HepG2 (cell line): ENCODE results near the gene RHBDL1. TPM values are rescaled to one million over a fixed set of nuclear protein-coding genes. Genes with fewer than 3 reads are reported as not detected.

Experiments
- CBFB ChIP-seq: sonication (generic); formaldehyde crosslinking; IDR thresholded peaks from 2 replicates; pipeline ENCODE4 v1.4.0; 2020; ENCODE audit warnings: missing genetic modification reagents
- E2F2 ChIP-seq: sonication (generic); formaldehyde crosslinking; IDR thresholded peaks from 2 replicates; pipeline ENCODE4 v1.4.0; 2020; ENCODE audit warnings: missing genetic modification reagents, borderline replicate concordance
- FOXA3 ChIP-seq: IDR thresholded peaks from 2 replicates; pipeline ENCODE4 v1.6.1; 2016; ENCODE audit warnings: missing genetic modification reagents, missing compliant biosample characterization
- GMEB1 ChIP-seq: sonication (generic); formaldehyde crosslinking; IDR thresholded peaks from 2 replicates; pipeline ENCODE4 v1.5.1; 2020; ENCODE audit warnings: missing genetic modification reagents, mild to moderate bottlenecking, borderline replicate concordance
- MAFF ChIP-seq: IDR thresholded peaks from 2 replicates; pipeline ENCODE4 v1.6.1; 2011; ENCODE audit warnings: low read depth, low read length, improper control_type of control experiment
- MTF1 ChIP-seq: sonication (generic); formaldehyde crosslinking; IDR thresholded peaks from 2 replicates; pipeline ENCODE4 v1.5.0; 2020; ENCODE audit warnings: missing genetic modification reagents
- NFIB ChIP-seq: sonication (generic); formaldehyde crosslinking; IDR thresholded peaks from 2 replicates; pipeline ENCODE4 v1.9.0; 2021; ENCODE audit warnings: missing genetic modification reagents, mild to moderate bottlenecking, borderline replicate concordance
- NFIC ChIP-seq: IDR thresholded peaks from 2 replicates; pipeline ENCODE4 v1.6.1; 2012; ENCODE audit warnings: mild to moderate bottlenecking, low read length, inconsistent platforms
- SALL2 ChIP-seq: sonication (generic); formaldehyde crosslinking; IDR thresholded peaks from 2 replicates; pipeline ENCODE4 v1.8.1; 2023; ENCODE audit warnings: mild to moderate bottlenecking, missing genetic modification reagents, inconsistent platforms
- SP4 ChIP-seq: sonication (generic); formaldehyde crosslinking; IDR thresholded peaks from 2 replicates; pipeline ENCODE4 v1.8.1; 2023; ENCODE audit warnings: mild to moderate bottlenecking, missing genetic modification reagents
- ZBTB7A ChIP-seq: sonication (generic); formaldehyde crosslinking; IDR thresholded peaks from 2 replicates; pipeline ENCODE4 v1.8.0; 2022; ENCODE audit warnings: mild to moderate bottlenecking, missing genetic modification reagents
- ZNF335 ChIP-seq: sonication (generic); formaldehyde crosslinking; IDR thresholded peaks from 2 replicates; pipeline ENCODE4 v1.4.0; 2020; ENCODE audit warnings: missing genetic modification reagents
- ZNF34 ChIP-seq: sonication (generic); formaldehyde crosslinking; IDR thresholded peaks from 2 replicates; pipeline ENCODE4 v1.4.0; 2020; ENCODE audit warnings: mild to moderate bottlenecking, missing genetic modification reagents, borderline replicate concordance
- polyA plus RNA-seq, 8 experiments: library from polyadenylated mRNA; depleted of rRNA in 3 of 8; stranded (reverse) in 7 of 8; unstranded in 1 of 8; fragments of >200 nt; fragmentation: Illumina TruSeq in 4 of 8; extraction: Trizol in 4 of 8; gene quantifications; 2 replicates each; pipeline versions ENCODE4 v1.2.1 to v1.2.3, GENCODE V29; 2011 to 2016; ENCODE audit warnings: low read depth in 4 of 8, missing spikeins in 1 of 8, mixed read lengths in 1 of 8; ENCODE audit not compliant: insufficient read depth in 1 of 8
- total RNA-seq, 5 experiments: library from RNA; depleted of rRNA; stranded (reverse); fragments of >200 nt; fragmentation: Illumina TruSeq; extraction: Trizol; gene quantifications; 2 replicates each; pipeline ENCODE4 v1.2.3, GENCODE V29; 2016; ENCODE audit warnings: low read depth in 1 of 5
- TF ChIP-seq, protein P1 (sequence below): sonication (generic); formaldehyde crosslinking; IDR thresholded peaks from 2 replicates; pipeline ENCODE4 v1.4.0; 2020; ENCODE audit warnings: missing genetic modification reagents
- TF ChIP-seq, protein P2 (sequence below): sonication (generic); formaldehyde crosslinking; conservative IDR thresholded peaks from 2 replicates; pipeline ENCODE4 v1.8.0; 2022; ENCODE audit warnings: low read depth, missing genetic modification reagents
- TF ChIP-seq, protein P3 (sequence below): sonication (generic); formaldehyde crosslinking; conservative IDR thresholded peaks from 2 replicates; pipeline ENCODE4 v1.4.0; 2020; ENCODE audit warnings: missing genetic modification reagents

RHBDL1 gene
- total and polyA plus RNA-seq, 2 of the 13 experiments (the other 11 are each of a cell fraction or from before 2014, with no cell fraction given), result 1.8 to 3.8 TPM

DNA sequence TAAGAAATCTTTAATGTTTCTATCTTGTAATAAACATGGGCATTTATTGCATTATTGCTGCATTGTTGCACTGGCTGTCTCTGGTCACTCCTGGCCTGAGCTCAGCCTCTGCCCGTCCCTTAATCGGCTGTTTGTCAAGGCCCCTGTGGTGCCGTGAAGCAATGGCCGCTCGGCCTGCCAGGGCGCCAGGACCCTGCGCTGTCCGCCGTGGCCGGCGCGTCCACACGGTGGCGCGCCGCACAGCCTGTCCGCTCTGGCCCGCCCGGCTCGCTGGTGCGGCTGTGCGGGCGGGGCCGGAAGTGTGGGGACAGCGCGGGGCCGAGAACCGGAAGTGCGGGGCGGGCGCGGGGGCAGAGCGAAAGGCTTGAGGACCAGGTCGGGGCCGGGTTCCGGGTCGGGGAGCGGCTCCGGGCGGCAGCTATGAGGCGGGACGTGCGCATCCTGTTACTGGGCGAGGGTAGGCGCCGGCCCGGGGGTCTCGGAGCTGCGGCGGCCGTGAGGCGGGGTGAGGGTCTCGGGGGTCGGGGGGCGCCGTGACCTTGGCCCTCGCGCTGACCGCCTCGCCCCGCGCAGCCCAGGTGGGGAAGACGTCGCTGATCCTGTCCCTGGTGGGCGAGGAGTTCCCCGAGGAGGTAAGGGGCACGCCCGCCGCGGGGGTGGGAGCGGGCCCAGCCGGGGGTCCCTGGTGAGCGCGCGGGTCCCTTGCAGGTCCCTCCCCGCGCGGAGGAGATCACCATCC, 7.5 kb upstream of the RHBDL1 start, which contains the start of gene RHOT2 (continued):
- TF ChIP-seq ZNF34 (CRISPR knock-in tag) (0 out of 2 replicates have a peak, but pooled peaks have one; percentile 32), MTF1 (CRISPR knock-in tag) (0 out of 2 replicates have a peak, but pooled peaks have one; percentile 80), FOXA3 (CRISPR knock-in tag) (peak; percentile 72), E2F2 (CRISPR knock-in tag) (no peak), SALL2 (CRISPR knock-in tag) (peak; percentile 91), NFIB (CRISPR knock-in tag) (no peak), SP4 (CRISPR knock-in tag) (peak; percentile 78; the same call in 1 of the 2 replicates), MAFF (no peak), NFIC (no peak), CBFB (peak; percentile 74; the same call in 1 of the 2 replicates), ZNF335 (CRISPR knock-in tag) (no peak), ZBTB7A (0 out of 2 replicates have a peak, but pooled peaks have one; percentile 67), GMEB1 (CRISPR knock-in tag) (peak; percentile 75)
- TF ChIP-seq, protein P1, sequence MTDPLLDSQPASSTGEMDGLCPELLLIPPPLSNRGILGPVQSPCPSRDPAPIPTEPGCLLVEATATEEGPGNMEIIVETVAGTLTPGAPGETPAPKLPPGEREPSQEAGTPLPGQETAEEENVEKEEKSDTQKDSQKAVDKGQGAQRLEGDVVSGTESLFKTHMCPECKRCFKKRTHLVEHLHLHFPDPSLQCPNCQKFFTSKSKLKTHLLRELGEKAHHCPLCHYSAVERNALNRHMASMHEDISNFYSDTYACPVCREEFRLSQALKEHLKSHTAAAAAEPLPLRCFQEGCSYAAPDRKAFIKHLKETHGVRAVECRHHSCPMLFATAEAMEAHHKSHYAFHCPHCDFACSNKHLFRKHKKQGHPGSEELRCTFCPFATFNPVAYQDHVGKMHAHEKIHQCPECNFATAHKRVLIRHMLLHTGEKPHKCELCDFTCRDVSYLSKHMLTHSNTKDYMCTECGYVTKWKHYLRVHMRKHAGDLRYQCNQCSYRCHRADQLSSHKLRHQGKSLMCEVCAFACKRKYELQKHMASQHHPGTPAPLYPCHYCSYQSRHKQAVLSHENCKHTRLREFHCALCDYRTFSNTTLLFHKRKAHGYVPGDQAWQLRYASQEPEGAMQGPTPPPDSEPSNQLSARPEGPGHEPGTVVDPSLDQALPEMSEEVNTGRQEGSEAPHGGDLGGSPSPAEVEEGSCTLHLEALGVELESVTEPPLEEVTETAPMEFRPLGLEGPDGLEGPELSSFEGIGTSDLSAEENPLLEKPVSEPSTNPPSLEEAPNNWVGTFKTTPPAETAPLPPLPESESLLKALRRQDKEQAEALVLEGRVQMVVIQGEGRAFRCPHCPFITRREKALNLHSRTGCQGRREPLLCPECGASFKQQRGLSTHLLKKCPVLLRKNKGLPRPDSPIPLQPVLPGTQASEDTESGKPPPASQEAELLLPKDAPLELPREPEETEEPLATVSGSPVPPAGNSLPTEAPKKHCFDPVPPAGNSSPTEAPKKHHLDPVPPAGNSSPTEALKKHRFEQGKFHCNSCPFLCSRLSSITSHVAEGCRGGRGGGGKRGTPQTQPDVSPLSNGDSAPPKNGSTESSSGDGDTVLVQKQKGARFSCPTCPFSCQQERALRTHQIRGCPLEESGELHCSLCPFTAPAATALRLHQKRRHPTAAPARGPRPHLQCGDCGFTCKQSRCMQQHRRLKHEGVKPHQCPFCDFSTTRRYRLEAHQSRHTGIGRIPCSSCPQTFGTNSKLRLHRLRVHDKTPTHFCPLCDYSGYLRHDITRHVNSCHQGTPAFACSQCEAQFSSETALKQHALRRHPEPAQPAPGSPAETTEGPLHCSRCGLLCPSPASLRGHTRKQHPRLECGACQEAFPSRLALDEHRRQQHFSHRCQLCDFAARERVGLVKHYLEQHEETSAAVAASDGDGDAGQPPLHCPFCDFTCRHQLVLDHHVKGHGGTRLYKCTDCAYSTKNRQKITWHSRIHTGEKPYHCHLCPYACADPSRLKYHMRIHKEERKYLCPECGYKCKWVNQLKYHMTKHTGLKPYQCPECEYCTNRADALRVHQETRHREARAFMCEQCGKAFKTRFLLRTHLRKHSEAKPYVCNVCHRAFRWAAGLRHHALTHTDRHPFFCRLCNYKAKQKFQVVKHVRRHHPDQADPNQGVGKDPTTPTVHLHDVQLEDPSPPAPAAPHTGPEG (CRISPR knock-in tag), result 0 out of 2 replicates have a peak, but pooled peaks have one; percentile 54
- TF ChIP-seq, protein P2, sequence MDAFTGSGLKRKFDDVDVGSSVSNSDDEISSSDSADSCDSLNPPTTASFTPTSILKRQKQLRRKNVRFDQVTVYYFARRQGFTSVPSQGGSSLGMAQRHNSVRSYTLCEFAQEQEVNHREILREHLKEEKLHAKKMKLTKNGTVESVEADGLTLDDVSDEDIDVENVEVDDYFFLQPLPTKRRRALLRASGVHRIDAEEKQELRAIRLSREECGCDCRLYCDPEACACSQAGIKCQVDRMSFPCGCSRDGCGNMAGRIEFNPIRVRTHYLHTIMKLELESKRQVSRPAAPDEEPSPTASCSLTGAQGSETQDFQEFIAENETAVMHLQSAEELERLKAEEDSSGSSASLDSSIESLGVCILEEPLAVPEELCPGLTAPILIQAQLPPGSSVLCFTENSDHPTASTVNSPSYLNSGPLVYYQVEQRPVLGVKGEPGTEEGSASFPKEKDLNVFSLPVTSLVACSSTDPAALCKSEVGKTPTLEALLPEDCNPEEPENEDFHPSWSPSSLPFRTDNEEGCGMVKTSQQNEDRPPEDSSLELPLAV, result 0 out of 2 replicates have a peak, but pooled peaks have one; percentile 25
- TF ChIP-seq, protein P3, sequence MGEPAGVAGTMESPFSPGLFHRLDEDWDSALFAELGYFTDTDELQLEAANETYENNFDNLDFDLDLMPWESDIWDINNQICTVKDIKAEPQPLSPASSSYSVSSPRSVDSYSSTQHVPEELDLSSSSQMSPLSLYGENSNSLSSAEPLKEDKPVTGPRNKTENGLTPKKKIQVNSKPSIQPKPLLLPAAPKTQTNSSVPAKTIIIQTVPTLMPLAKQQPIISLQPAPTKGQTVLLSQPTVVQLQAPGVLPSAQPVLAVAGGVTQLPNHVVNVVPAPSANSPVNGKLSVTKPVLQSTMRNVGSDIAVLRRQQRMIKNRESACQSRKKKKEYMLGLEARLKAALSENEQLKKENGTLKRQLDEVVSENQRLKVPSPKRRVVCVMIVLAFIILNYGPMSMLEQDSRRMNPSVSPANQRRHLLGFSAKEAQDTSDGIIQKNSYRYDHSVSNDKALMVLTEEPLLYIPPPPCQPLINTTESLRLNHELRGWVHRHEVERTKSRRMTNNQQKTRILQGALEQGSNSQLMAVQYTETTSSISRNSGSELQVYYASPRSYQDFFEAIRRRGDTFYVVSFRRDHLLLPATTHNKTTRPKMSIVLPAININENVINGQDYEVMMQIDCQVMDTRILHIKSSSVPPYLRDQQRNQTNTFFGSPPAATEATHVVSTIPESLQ (CRISPR knock-in tag), result no peak
